B cell (primary cell): ENCODE measurements around the gene ALS2CL. TPM values are rescaled to one million over a fixed set of nuclear protein-coding genes. Genes with fewer than 3 reads are reported as not detected.

Source experiments
- ATAC-seq: fragments of 200-7000 bp; cut with Tn5 transposase; one replicate; pipeline ENCODE4 v1.10.0; 2021; ENCODE audit warnings: low read depth, mild to moderate bottlenecking, moderate number of reproducible peaks, moderate library complexity
- CTCF ChIA-PET: fragments of 350-600 bp; sonication (Branson Sonifier 250); formaldehyde crosslinking; loops from one replicate; lab custom pipeline; 2021; ENCODE audit warnings: antibody characterized with exemption, inconsistent platforms; lab: Charles Lee
- POLR2A ChIA-PET: fragments of 350-600 bp; sonication (Branson Sonifier 250); formaldehyde crosslinking; loops from one replicate; lab custom pipeline; 2021; ENCODE audit warnings: antibody characterized with exemption; lab: Charles Lee
- DNase-seq: peaks from one replicate; pipeline ENCODE4 v3.0.0; 2013
- H2AFZ ChIP-seq: 2 replicates; pipeline ENCODE4 v1.6.1; 2012; ENCODE audit warnings: mild to moderate bottlenecking, low read depth, low read length; ENCODE audit not compliant: insufficient read depth, poor library complexity, severe bottlenecking
- H3K27ac ChIP-seq, 2 donors: 1 replicate in 1 of 2; 2 replicates in 1 of 2; pipeline ENCODE4 v1.5.1; 2012 to 2013; ENCODE audit warnings: low read length in 2 of 2, mild to moderate bottlenecking in 2 of 2, moderate library complexity in 1 of 2
- H3K27me3 ChIP-seq, 4 experiments: fragments of 200-600 bp in 1 of 4; sonication (generic) in 1 of 4; replicated peaks in 1 of 4; 1 replicate in 2 of 4; 2 replicates in 2 of 4; pipeline versions ENCODE4 v1.6.1 to v1.7.0; 2013 to 2016; ENCODE audit warnings: low read length in 3 of 4, mild to moderate bottlenecking in 2 of 4, mixed read lengths in 1 of 4, moderate library complexity in 1 of 4; ENCODE audit not compliant: insufficient read depth in 4 of 4, control insufficient read depth in 3 of 4; ENCODE audit errors: control extremely low read depth in 1 of 4
- H3K36me3 ChIP-seq, 2 experiments: replicated peaks in 1 of 2; 1 replicate in 1 of 2; 2 replicates in 1 of 2; pipeline versions ENCODE4 v1.6.1 to v1.7.1; 2013; ENCODE audit warnings: low read length in 1 of 2; ENCODE audit not compliant: insufficient read depth in 2 of 2, control insufficient read depth in 1 of 2; ENCODE audit errors: control extremely low read depth in 1 of 2, extremely low read depth in 1 of 2
- H3K4me1 ChIP-seq, 2 donors: fragments of 200-600 bp in 1 of 2; sonication (generic) in 1 of 2; 1 replicate in 1 of 2; 2 replicates in 1 of 2; pipeline versions ENCODE4 v1.5.1 to v1.6.1; 2013 to 2017; ENCODE audit warnings: low read length in 2 of 2; ENCODE audit not compliant: control insufficient read depth in 2 of 2, insufficient read depth in 2 of 2
- H3K4me2 ChIP-seq: replicated peaks from 2 replicates; pipeline ENCODE3; 2012; ENCODE audit warnings: mild to moderate bottlenecking, low read depth, low read length; ENCODE audit not compliant: poor library complexity, severe bottlenecking
- H3K4me3 ChIP-seq, 5 experiments: fragments of 200-600 bp in 1 of 5; sonication (generic) in 1 of 5; 1 replicate in 3 of 5; 2 replicates in 2 of 5; pipeline versions ENCODE4 v1.5.1 to v1.7.0; 2011 to 2016; ENCODE audit warnings: low read length in 4 of 5, mild to moderate bottlenecking in 4 of 5, low read depth in 2 of 5, control low read depth in 1 of 5, moderate library complexity in 1 of 5; ENCODE audit not compliant: insufficient read depth in 1 of 5; ENCODE audit errors: control extremely low read depth in 1 of 5, extremely low read depth in 1 of 5
- H3K79me2 ChIP-seq: fragments of 200-600 bp; sonication (generic); one replicate; pipeline ENCODE4 v1.6.0; 2016; ENCODE audit warnings: low read length; ENCODE audit not compliant: control insufficient read depth, insufficient read depth
- H3K9ac ChIP-seq: fragments of 200-600 bp; sonication (generic); 2 replicates; pipeline ENCODE4 v1.6.1; 2017; ENCODE audit warnings: mild to moderate bottlenecking, low read length, moderate library complexity
- H3K9me3 ChIP-seq, 3 donors: one replicate each; pipeline versions ENCODE4 v1.6.1 to v1.7.1; 2013; ENCODE audit warnings: low read length in 2 of 3; ENCODE audit not compliant: control insufficient read depth in 2 of 3, insufficient read depth in 1 of 3; ENCODE audit errors: control extremely low read depth in 1 of 3
- H4K20me1 ChIP-seq: 2 replicates; pipeline ENCODE4 v1.6.0; 2012; ENCODE audit warnings: mild to moderate bottlenecking, low read length; ENCODE audit not compliant: insufficient read depth, control insufficient read depth, poor library complexity, severe bottlenecking
- H3K27ac Mint-ChIP-seq: one replicate; pipeline ENCODE4 v1.8.0; 2021; ENCODE audit warnings: mixed read lengths
- H3K27me3 Mint-ChIP-seq: one replicate; pipeline ENCODE4 v1.8.0; 2021; ENCODE audit warnings: mixed read lengths
- H3K4me1 Mint-ChIP-seq: one replicate; pipeline ENCODE4 v1.8.0; 2021; ENCODE audit warnings: mixed read lengths
- H3K4me3 Mint-ChIP-seq: one replicate; pipeline ENCODE4 v1.8.0; 2021; ENCODE audit warnings: mixed read lengths
- H3K9me3 Mint-ChIP-seq: one replicate; pipeline ENCODE4 v1.8.0; 2022; ENCODE audit warnings: mixed read lengths; ENCODE audit not compliant: insufficient read depth
- EZH2 ChIP-seq: IDR thresholded peaks from 2 replicates; pipeline ENCODE4 v1.6.1; 2012; ENCODE audit warnings: borderline replicate concordance, low read depth, mild to moderate bottlenecking, moderate library complexity, low read length; ENCODE audit not compliant: insufficient read depth, poor library complexity, severe bottlenecking
- WGBS: methylation state at CpG from one replicate; pipeline ENCODE4 v1.1.5; 2013; ENCODE audit warnings: missing lambda C conversion rate; ENCODE audit not compliant: insufficient coverage; 5-methylcytosine and 5-hydroxymethylcytosine counted together
- intact Hi-C: fragments of 100-400 bp; cut with micrococcal nuclease; formaldehyde crosslinking; loops from one replicate; pipeline ENCODE4 v1.10.0; 2022
- polyA plus RNA-seq: library from polyadenylated mRNA; depleted of rRNA; stranded (reverse); fragments of >200 nt; gene quantifications from 2 replicates; pipeline ENCODE4 v1.2.3, GENCODE V29; 2012
- total RNA-seq, 2 donors: library from RNA; stranded (reverse); fragments of 120-200 nt in 1 of 2; gene quantifications; 1 replicate in 1 of 2; 2 replicates in 1 of 2; pipeline versions ENCODE4 v1.2.3 to v1.2.4, GENCODE V29; 2013 to 2022
- TF ChIP-seq, protein P1 (sequence below): fragments of 200-600 bp; IDR thresholded peaks from one replicate; pipeline ENCODE4 v1.8.0; 2022; ENCODE audit warnings: antibody characterized with exemption, mild to moderate bottlenecking

ALS2CL gene
- total and polyA plus RNA-seq, 2 donors (not counting 1 experiment from before 2014, with no cell fraction given) = 0.22 to 0.30 TPM

DNA sequence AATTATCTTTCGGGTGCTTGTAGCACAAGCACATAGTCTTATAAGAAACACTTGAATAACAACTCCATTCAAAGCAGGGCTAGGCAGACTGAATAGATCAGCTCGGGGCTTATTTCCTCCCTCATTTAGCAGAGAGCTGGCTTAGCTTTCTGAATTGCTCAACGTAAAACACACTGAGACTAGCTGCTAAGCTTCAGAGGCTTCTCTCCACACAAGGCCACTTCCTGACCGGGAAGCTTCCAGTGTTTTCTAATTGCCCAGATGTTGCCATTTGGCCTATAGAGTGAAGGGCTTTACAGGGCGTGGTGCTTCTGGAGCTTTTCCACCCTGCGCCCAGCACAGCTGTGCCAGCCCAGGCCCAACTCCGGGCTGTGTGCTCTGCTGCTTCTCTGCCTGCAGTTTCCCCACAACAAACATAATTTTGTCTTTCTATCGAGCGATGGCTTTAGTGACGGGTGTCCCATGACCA is 64.5 kb downstream of the ALS2CL start:
- H3K4me3 Mint-ChIP-seq = peak overlapping the region; percentile 59
- intact Hi-C loops = no loop called here
- H3K9ac ChIP-seq = no peak overlapping the region
- no peak overlapping the region for H3K4me3 ChIP-seq
- no peak for ATAC-seq
- ChIA-PET CTCF (interaction anchor here (0.7 to 9.0 kb wide), 13 partner anchors 10 to 745 kb away, joined by 3 to 253 read pairs (median 6); no protein-coding TSS in a partner anchor), POLR2A (interaction anchor here (0.7 to 2.0 kb wide), 2 partner anchors 140 to 221 kb away, joined by 7 read pairs; no protein-coding TSS in a partner anchor)
- no peaks in the 10 kb centered on the region for H3K9me3 ChIP-seq
- no peak overlapping the region for H3K27ac Mint-ChIP-seq
- H4K20me1 ChIP-seq = no peaks in the 10 kb centered on the region
- no peaks in the 10 kb centered on the region for H3K36me3 ChIP-seq
- no peak overlapping the region for H2AFZ ChIP-seq
- no peak for TF ChIP-seq EZH2
- TF ChIP-seq, protein P1, sequence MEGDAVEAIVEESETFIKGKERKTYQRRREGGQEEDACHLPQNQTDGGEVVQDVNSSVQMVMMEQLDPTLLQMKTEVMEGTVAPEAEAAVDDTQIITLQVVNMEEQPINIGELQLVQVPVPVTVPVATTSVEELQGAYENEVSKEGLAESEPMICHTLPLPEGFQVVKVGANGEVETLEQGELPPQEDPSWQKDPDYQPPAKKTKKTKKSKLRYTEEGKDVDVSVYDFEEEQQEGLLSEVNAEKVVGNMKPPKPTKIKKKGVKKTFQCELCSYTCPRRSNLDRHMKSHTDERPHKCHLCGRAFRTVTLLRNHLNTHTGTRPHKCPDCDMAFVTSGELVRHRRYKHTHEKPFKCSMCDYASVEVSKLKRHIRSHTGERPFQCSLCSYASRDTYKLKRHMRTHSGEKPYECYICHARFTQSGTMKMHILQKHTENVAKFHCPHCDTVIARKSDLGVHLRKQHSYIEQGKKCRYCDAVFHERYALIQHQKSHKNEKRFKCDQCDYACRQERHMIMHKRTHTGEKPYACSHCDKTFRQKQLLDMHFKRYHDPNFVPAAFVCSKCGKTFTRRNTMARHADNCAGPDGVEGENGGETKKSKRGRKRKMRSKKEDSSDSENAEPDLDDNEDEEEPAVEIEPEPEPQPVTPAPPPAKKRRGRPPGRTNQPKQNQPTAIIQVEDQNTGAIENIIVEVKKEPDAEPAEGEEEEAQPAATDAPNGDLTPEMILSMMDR = no peak
- no peaks in the 10 kb centered on the region for H3K79me2 ChIP-seq
- DNase-seq = no peak
- no peaks in the 10 kb centered on the region for H3K9me3 Mint-ChIP-seq
- peaks cover 4 to 11% of the 10 kb centered on the region in 2 donors for H3K4me1 ChIP-seq
- H3K27me3 Mint-ChIP-seq = peaks cover 1% of the 10 kb centered on the region
- H3K27me3 ChIP-seq = no peaks in the 10 kb centered on the region
- WGBS = 95% methylated on average over 5 of the region's 10 CpGs
- H3K27ac ChIP-seq = no peak overlapping the region
- H3K4me2 ChIP-seq = no peak overlapping the region
- H3K4me1 Mint-ChIP-seq = peaks cover 14% of the 10 kb centered on the region

DNA sequence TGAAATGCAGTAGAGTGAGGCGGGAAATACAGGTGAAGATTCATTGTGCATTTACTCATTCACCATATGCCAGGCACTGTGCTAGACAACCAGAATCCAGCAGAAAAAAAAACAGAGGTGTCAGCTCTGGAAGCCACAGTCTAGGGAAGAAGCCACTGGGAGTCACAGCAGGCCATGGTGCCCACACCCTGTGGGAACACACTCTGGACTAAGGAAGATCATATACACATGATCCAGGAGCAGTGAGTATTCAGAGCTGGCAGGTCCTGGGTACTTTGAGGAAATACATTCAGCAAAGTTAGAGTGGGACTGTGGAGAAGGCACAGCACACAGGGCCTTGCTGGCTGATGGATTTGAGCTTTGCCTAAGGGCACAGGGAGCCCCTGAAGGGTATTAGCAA is 66.4 kb downstream of the ALS2CL start:
- POLR2A ChIA-PET = no interaction called here
- ATAC-seq = no peak

More for the DNA sequence above, 66.4 kb downstream of the ALS2CL start:
- Histone ChIP-seq H2AFZ (no peak overlapping the region), H3K27ac (no peak overlapping the region), H3K79me2 (no peaks in the 10 kb centered on the region), H3K27me3 (no peaks in the 10 kb centered on the region), H3K9me3 (no peaks in the 10 kb centered on the region), H3K36me3 (no peaks in the 10 kb centered on the region), H4K20me1 (no peaks in the 10 kb centered on the region), H3K9ac (no peak overlapping the region), H3K4me3 (no peak overlapping the region), H3K4me1 (peaks cover 4 to 11% of the 10 kb centered on the region in 2 donors), H3K4me2 (no peak overlapping the region)
- DNase-seq = no peak
- Mint-ChIP-seq H3K4me1 (peaks cover 14% of the 10 kb centered on the region), H3K27me3 (peaks cover 11% of the 10 kb centered on the region), H3K4me3 (no peak overlapping the region), H3K27ac (no peak overlapping the region), H3K9me3 (no peaks in the 10 kb centered on the region)
- CTCF ChIA-PET = interaction anchor here (1.1 to 9.0 kb wide), 5 partner anchors 8 to 139 kb away, joined by 3 to 253 read pairs (median 5); partner anchors contain the start of gene RTP3
- intact Hi-C loops = no loop called here
- WGBS = no CpG with 5 or more reads among the region's 1 CpG
- no peak for TF ChIP-seq EZH2
- TF ChIP-seq, protein P1 = no peak
